Testis (tissue), 2 donors: ENCODE results near the gene MAGI2.

Experiments used
- POLR2A ChIP-seq: fragments of 450-650 bp; IDR thresholded peaks from one replicate; pipeline ENCODE4 v1.6.1; 2017; ENCODE audit warnings: antibody characterized with exemption, mild to moderate bottlenecking, moderate library complexity
- TF ChIP-seq, protein P1 (sequence below), 3 experiments: fragments of 450-650 bp in 2 of 3; fragments of 200-600 bp in 1 of 3; sonication (generic) in 1 of 3; IDR thresholded peaks; one replicate each; pipeline ENCODE4 v1.5.1; 2016 to 2019; ENCODE audit warnings: antibody characterized with exemption in 3 of 3, mild to moderate bottlenecking in 2 of 3, moderate library complexity in 1 of 3

DNA sequence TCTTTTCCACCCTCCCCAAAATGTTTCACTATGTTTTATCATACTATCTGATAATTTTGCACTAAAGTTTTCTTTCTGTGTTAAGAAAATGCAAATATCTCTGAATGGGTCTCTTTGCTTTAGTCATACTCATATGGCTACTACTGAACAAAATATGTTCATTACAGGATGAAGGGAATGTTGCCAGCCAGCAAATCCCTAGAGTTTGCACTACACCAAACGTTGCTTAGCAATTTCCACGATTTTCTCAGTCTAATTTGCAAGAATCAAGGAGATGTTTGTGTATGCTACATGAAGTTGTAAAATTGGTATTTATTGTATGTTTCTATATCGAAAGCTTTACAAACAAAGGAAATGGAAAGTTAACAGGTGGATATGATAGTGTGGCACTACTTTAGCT, 10.6 kb upstream of the MAGI2 start:
- TF ChIP-seq, protein P1, sequence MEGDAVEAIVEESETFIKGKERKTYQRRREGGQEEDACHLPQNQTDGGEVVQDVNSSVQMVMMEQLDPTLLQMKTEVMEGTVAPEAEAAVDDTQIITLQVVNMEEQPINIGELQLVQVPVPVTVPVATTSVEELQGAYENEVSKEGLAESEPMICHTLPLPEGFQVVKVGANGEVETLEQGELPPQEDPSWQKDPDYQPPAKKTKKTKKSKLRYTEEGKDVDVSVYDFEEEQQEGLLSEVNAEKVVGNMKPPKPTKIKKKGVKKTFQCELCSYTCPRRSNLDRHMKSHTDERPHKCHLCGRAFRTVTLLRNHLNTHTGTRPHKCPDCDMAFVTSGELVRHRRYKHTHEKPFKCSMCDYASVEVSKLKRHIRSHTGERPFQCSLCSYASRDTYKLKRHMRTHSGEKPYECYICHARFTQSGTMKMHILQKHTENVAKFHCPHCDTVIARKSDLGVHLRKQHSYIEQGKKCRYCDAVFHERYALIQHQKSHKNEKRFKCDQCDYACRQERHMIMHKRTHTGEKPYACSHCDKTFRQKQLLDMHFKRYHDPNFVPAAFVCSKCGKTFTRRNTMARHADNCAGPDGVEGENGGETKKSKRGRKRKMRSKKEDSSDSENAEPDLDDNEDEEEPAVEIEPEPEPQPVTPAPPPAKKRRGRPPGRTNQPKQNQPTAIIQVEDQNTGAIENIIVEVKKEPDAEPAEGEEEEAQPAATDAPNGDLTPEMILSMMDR (IDR thresholded peaks at IDR 0.05), result no peak
- TF ChIP-seq POLR2A, result no peak
